Natural killer cell (primary cell): Measurements from ENCODE around the gene MRPS5. TPM values are rescaled to one million over a fixed set of nuclear protein-coding genes. Genes with fewer than 3 reads are reported as not detected.

Experiments used
- ATAC-seq, 3 donors: fragments of 150-1000 bp in 2 of 3; fragments of 200-7000 bp in 1 of 3; cut with Tn5 transposase; 1 replicate in 1 of 3; 2 replicates in 2 of 3; pipeline ENCODE4 v1.10.0; 2021; ENCODE audit warnings: mild to moderate bottlenecking in 2 of 3, moderate library complexity in 2 of 3
- DNase-seq, 2 donors: peaks; one replicate each; pipeline versions ENCODE4 v3.0.0 to v3.0.0-alpha.2; 2013 to 2021; ENCODE audit warnings: mixed read lengths in 1 of 2
- H3K27ac ChIP-seq: one replicate; pipeline ENCODE4 v1.5.1; 2013; ENCODE audit warnings: mild to moderate bottlenecking, low read length
- H3K27me3 ChIP-seq: one replicate; pipeline ENCODE4 v1.6.1; 2013; ENCODE audit warnings: low read length; ENCODE audit not compliant: control insufficient read depth, insufficient read depth
- H3K36me3 ChIP-seq: one replicate; pipeline ENCODE4 v1.6.1; 2013; ENCODE audit warnings: low read length; ENCODE audit not compliant: control insufficient read depth, insufficient read depth
- H3K4me1 ChIP-seq: one replicate; pipeline ENCODE4 v1.6.1; 2013; ENCODE audit warnings: low read length; ENCODE audit not compliant: control insufficient read depth, insufficient read depth
- H3K4me3 ChIP-seq: one replicate; pipeline ENCODE4 v1.5.1; 2013; ENCODE audit warnings: low read length
- H3K9me3 ChIP-seq: one replicate; pipeline ENCODE4 v1.6.1; 2013; ENCODE audit warnings: low read length; ENCODE audit not compliant: control insufficient read depth, insufficient read depth
- H3K27ac Mint-ChIP-seq, 2 donors: one replicate each; pipeline ENCODE4 v1.8.0; 2022; ENCODE audit warnings: mild to moderate bottlenecking in 2 of 2, mixed read lengths in 2 of 2, moderate library complexity in 1 of 2
- H3K27me3 Mint-ChIP-seq, 2 donors: one replicate each; pipeline ENCODE4 v1.8.0; 2022; ENCODE audit warnings: low read depth in 2 of 2, mixed read lengths in 2 of 2
- H3K36me3 Mint-ChIP-seq: one replicate; pipeline ENCODE4 v1.8.0; 2022; ENCODE audit warnings: mixed read lengths
- H3K4me1 Mint-ChIP-seq, 2 donors: one replicate each; pipeline ENCODE4 v1.8.0; 2022; ENCODE audit warnings: mixed read lengths in 2 of 2
- H3K4me3 Mint-ChIP-seq: one replicate; pipeline ENCODE4 v1.8.0; 2022; ENCODE audit warnings: mild to moderate bottlenecking, moderate library complexity, mixed read lengths
- H3K9me3 Mint-ChIP-seq, 2 donors: one replicate each; pipeline ENCODE4 v1.8.0; 2022; ENCODE audit warnings: mixed read lengths in 2 of 2
- CTCF ChIP-seq: fragments of 200-600 bp; IDR thresholded peaks from one replicate; pipeline ENCODE4 v1.8.0; 2022; ENCODE audit warnings: antibody characterized with exemption
- WGBS: methylation state at CpG from one replicate; pipeline ENCODE4 v1.1.7; 2013; ENCODE audit warnings: missing lambda C conversion rate; ENCODE audit not compliant: insufficient coverage; 5-methylcytosine and 5-hydroxymethylcytosine counted together
- intact Hi-C: fragments of 100-400 bp; cut with micrococcal nuclease; formaldehyde crosslinking; loops from one replicate; pipeline ENCODE4 v1.14.2; 2022
- total RNA-seq, 4 donors: library from RNA; stranded (reverse); fragments of 120-200 nt in 1 of 4; gene quantifications; one replicate each; pipeline versions ENCODE4 v1.2.3 to v1.2.4, GENCODE V29; 2013 to 2022

MRPS5 gene
- total RNA-seq, 3 donors from 2014 or later (not counting 1 experiment from before 2014, with no cell fraction given) = 26.4 to 40.0 (median 29.8) TPM

DNA sequence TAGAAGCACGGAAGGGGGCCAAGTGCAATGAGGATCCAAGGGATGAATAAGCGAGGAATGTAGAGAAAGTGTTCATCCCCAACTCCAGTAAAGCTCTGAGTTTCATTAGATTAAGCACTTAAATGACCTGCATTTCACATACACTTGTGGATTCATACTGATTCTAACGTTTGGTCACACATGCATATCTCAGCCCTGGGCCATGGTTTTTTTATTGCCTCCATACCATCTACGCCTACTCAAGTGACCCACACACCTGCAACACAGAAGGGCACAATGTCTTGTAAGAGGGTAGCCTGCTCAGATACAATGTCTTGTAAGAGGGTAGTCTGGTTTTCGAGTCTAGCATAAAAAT, 566 bp upstream of the MRPS5 start:
- H3K27ac ChIP-seq = peak overlapping the region; percentile 90
- peaks cover 0 to 7% of the 10 kb centered on the region in 2 donors for H3K27me3 Mint-ChIP-seq
- H3K9me3 Mint-ChIP-seq = no peaks in the 10 kb centered on the region
- H3K4me1 ChIP-seq = peaks cover 19% of the 10 kb centered on the region
- TF ChIP-seq CTCF = no peak
- no peaks in the 10 kb centered on the region for H3K9me3 ChIP-seq
- WGBS = 0% methylated on average over 3 of the region's 5 CpGs
- intact Hi-C loops = loop anchor here (1.0 to 2.0 kb wide), 2 partner anchors 39 to 85 kb away; partner anchors contain the start of gene ZNF892
- ATAC-seq (no peak), DNase-seq (no peak)
- H3K27me3 ChIP-seq = peaks cover 3% of the 10 kb centered on the region
- H3K4me3 Mint-ChIP-seq = peak overlapping the region; percentile 96
- H3K4me1 Mint-ChIP-seq = peaks cover 46 to 48% of the 10 kb centered on the region in 2 donors
- H3K36me3 Mint-ChIP-seq = no peaks in the 10 kb centered on the region
- peak overlapping the region; percentile 90 for H3K27ac Mint-ChIP-seq
- peak overlapping the region; percentile 97 for H3K4me3 ChIP-seq
- peaks cover 2% of the 10 kb centered on the region for H3K36me3 ChIP-seq

DNA sequence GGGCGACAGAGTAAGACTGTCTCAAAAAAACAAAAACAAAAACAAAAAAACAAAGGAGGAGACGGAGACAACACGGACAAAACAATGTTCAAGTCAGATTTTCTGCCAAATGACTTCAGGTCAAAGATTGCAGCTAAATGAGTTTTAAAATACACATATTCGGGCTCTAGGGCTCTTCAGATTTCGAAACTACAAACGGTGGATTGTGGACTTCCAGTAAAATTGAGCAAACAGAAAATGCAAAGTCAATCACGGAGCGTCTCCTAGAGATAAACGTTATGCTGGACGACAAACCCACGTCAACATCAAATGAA, 558 bp downstream of the MRPS5 start:
- Histone ChIP-seq H3K27ac (peak overlapping the region; percentile 90), H3K27me3 (no peaks in the 10 kb centered on the region), H3K4me3 (peak overlapping the region; percentile 97), H3K36me3 (peaks cover 6% of the 10 kb centered on the region), H3K9me3 (no peaks in the 10 kb centered on the region), H3K4me1 (peaks cover 19% of the 10 kb centered on the region)
- peak overlapping the region; percentile 90 for H3K27ac Mint-ChIP-seq
- peak overlapping the region; percentile 96 for H3K4me3 Mint-ChIP-seq
- no peaks in the 10 kb centered on the region for H3K36me3 Mint-ChIP-seq
- no peaks in the 10 kb centered on the region for H3K9me3 Mint-ChIP-seq
- 4% methylated on average over 11 of the region's 11 CpGs for WGBS
- peaks cover 46 to 50% of the 10 kb centered on the region in 2 donors for H3K4me1 Mint-ChIP-seq
- intact Hi-C loops = no loop called here
- ATAC-seq = no peak
- no peak for TF ChIP-seq CTCF
- no peaks in the 10 kb centered on the region for H3K27me3 Mint-ChIP-seq
- no peak for DNase-seq

DNA sequence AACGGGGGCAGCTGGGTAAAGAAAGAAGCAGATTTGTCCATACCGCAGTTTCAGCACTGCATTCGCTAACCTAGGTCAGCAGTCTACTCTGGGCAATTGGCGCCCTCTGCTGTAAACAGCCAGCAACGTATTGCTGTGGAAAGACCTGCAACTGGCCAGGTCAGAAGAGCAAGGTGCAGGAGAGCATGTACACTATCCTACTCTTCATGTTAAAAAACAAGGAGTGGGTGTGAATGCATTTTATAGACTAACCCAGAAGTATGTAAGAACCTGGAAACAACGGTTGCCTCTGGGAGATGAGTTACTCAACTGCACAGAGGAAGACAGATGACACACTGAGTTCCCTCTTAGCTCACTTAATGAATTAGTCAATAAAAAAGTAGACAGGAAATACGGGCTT, 6.2 kb downstream of the MRPS5 start:
- Histone ChIP-seq H3K4me1 (peaks cover 9% of the 10 kb centered on the region), H3K4me3 (no peak overlapping the region), H3K9me3 (no peaks in the 10 kb centered on the region), H3K36me3 (peaks cover 30% of the 10 kb centered on the region), H3K27me3 (no peaks in the 10 kb centered on the region), H3K27ac (no peak overlapping the region)
- Mint-ChIP-seq H3K27ac (no peak overlapping the region), H3K27me3 (no peaks in the 10 kb centered on the region), H3K36me3 (no peaks in the 10 kb centered on the region), H3K4me1 (peaks cover 34 to 38% of the 10 kb centered on the region in 2 donors), H3K4me3 (no peak overlapping the region), H3K9me3 (no peaks in the 10 kb centered on the region)
- 33% methylated on average over 7 of the region's 7 CpGs for WGBS
- peak; percentile 66 for TF ChIP-seq CTCF
- intact Hi-C loops = loop anchor here (1.0 kb wide), 1 partner anchor 39 kb away; no protein-coding TSS in a partner anchor
- ATAC-seq (peak; percentile 91 to 99 (median 97)), DNase-seq (peak; percentile 41 to 85)

DNA sequence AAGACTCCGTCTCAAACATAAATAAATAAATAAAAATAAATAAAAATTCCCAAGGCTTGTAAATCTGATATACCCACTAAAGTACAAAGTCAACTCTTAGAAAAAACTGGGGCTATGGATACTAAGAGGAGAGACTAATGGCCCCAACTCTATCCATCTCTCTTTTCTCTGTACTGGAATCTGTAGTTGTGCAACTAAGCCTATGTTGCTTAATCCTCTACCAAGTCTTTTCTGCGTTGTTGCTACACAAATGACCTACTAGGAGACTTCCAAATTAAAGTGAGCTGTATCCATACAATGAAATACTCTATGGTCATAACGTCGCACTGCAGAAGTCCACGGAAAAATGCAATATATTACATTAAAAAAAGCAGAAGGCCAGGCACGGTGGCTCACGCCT, 8.1 kb downstream of the MRPS5 start:
- Histone ChIP-seq H3K36me3 (peaks cover 49% of the 10 kb centered on the region), H3K27ac (no peak overlapping the region), H3K4me3 (no peak overlapping the region), H3K27me3 (no peaks in the 10 kb centered on the region), H3K4me1 (peaks cover 2% of the 10 kb centered on the region), H3K9me3 (no peaks in the 10 kb centered on the region)
- no peak for ATAC-seq
- Mint-ChIP-seq H3K27ac (no peak overlapping the region), H3K4me3 (no peak overlapping the region), H3K9me3 (no peaks in the 10 kb centered on the region), H3K4me1 (peaks cover 15 to 19% of the 10 kb centered on the region in 2 donors), H3K36me3 (no peaks in the 10 kb centered on the region), H3K27me3 (no peaks in the 10 kb centered on the region)
- no peak for DNase-seq
- WGBS = 97% methylated on average over 6 of the region's 7 CpGs
- no peak for TF ChIP-seq CTCF
- intact Hi-C loops = no loop called here
